GM08714 (cell line): ENCODE results near the gene CHN1.

Source experiments
- H3K4me3 ChIP-seq: fragments of 200-500 bp; sonication (Bioruptor generic); 2 replicates; pipeline ENCODE4 v1.5.1; 2014; ENCODE audit warnings: mild to moderate bottlenecking, low read length, inconsistent platforms
- ZNF274 ChIP-seq: IDR thresholded peaks from 2 replicates; pipeline ENCODE4 v1.6.1; 2012; ENCODE audit warnings: mild to moderate bottlenecking, low read depth, low read length

Gene CHN1

DNA sequence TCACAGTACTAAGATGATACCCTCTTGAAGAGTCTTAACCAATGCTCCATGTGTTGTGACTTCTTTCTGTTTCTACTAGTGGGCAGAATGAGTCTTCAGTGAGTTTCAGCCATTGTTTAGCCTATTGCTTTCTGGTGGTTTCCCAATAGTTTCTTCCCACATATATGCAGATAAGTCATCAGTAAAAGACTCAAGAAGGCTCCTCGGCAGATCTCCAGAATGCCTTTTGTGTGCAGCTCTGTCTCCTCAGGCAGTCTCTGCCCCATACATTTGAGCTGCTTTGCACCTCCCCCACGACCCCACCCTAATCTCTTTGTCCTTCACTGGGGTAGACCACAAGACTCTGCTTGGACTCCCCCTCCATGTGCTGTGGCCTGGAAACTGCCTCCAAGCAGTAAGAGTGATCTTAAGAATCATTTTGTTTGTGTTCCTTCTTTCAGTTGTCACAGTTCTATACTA, 169.4 kb downstream of the CHN1 start:
- no peak for TF ChIP-seq ZNF274
- H3K4me3 ChIP-seq, result no peak overlapping the region

DNA sequence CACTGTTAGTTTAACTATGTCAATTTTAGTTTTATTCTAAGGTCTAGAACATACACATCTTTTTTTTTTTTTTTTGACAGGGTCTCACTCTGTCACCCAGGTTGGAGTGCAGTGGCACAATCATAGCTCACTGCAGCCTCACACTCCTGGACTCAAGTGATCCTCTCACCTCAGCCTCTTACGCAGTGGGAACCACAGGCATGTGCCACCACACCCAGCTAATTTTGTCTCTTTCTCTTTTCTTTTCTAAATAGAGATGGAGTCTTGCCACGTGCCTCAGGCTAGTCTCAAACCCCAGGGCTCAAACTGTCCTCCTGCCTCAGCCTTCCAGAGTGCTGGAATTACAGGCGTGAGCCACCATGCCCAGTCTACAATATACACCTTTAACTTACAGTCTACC, 171.4 kb downstream of the CHN1 start:
- no peak overlapping the region for H3K4me3 ChIP-seq
- TF ChIP-seq ZNF274, result no peak

DNA sequence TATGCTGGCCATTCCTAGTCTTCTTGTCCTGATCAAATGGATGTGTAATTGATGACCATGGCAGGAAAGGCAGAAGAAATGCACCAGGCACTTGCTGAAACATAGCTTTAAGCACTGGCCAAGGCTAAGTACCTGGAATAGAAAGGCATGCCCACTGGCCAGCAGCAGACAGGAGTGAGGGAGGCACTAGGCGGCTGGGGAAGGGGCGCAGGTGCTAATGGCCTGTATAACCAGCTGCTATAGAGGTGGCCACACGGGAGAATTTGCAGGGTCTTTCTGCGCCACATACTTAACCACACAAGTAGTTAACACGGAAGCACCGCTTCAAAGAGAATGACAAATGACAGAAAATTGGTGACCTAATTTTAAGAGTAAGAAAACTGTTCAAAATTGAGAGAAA, 174.6 kb downstream of the CHN1 start:
- TF ChIP-seq ZNF274, result no peak
- H3K4me3 ChIP-seq, result no peak overlapping the region

DNA sequence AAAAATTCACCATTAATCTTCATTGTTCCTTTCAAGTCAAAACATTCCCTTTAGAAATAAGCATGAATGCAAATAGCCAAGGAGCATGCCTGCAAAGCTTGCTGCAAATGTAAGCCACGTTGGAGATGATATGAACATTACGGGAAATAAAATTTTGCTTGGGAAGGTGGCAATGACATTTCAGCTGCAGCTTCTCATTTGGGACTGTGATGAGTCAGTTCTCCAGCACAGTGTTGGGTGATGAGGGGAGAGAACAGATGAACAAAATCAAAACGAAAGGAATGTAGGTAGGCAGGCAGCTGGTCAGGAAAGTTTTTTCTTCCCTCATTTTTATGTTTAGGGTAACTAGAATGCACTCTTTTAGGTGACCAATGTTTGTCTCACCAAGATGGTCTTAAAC, 175.6 kb downstream of the CHN1 start:
- H3K4me3 ChIP-seq, result no peak overlapping the region
- TF ChIP-seq ZNF274, result no peak

DNA sequence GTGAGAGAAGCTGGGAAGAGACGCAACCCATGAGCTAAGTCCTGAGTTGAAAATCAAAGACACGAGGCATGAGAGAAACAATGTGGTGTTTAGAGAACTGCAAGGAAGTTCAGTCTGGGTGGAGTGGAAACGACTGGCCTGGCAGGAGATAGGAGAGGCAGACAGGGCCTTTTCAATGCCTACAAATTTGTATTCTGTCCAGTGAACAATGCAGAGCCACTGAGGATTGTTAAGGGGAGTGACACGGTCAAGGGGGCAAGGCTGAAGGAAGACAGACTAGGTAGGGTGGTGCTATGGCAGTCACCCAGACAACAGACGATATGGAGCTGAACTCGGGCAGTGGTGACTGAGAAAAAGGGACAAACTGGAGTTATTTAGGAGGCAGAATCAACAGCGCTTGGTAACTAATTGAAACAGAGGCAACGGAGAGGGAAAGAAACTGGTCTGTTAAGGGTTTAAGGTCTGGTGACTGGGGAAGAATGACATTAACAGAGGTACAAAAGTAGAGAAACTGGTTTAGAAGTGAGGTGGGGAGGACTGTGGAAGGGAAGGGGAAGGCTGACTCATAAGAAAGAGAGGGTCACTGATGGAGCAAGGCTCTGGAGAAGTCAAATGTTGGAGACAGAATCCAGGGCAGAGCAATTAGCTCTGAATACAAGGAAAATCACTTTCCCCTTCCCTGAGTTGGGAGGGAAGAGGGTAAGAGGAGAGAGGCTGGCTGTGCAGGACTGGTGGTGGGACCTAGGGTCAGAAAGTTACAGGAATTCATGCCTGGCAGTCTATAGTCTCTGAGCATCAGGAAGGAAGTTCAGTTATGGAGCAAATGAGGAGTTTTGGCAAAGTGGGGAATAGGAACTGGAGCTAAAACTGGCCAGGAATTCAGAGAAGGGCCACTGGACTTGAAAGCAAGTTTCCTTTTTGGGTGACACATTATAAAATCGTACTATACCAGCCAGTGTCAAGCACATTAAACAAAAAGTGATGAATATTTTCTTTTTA, 177.5 kb downstream of the CHN1 start:
- TF ChIP-seq ZNF274, result no peak
- no peak overlapping the region for H3K4me3 ChIP-seq

DNA sequence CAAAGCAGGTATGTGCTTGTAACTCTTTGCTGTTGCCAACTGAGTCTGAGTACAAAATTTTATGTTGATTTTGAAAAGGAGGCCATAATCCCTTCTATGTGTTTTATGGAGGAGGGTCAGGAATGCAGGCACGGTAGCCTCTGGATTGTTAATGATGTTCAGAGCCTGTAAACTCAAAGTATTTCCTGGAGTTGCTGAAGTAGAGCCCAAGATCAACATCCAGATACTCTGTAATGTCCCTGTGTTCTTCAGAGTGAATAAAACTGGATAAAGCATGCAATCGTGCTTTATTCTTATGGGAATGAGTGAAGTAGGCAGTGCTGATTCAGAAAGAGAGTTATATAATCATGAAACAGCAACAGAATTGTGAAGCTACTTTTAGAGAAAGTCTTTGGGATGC, 179.1 kb downstream of the CHN1 start:
- no peak overlapping the region for H3K4me3 ChIP-seq
- TF ChIP-seq ZNF274, result no peak

DNA sequence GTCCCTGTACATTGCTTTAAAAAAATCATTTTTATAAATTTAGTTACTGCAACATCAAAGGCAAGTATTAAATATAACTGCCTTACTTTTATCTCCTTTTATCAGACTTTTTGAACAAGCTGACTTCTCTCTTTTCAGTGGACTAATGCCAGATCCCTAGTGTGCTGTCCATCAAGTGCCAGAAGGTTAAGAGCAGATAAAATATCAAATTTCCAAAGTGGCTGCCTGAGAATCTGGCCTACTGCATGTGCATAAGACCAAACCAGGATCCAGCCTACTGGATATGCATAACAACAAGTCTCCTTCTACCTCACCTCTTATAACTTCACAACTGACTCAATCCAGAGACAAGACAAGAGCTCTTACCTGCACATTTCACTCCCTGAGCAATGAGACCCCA, 181.1 kb downstream of the CHN1 start:
- H3K4me3 ChIP-seq, result no peak overlapping the region
- TF ChIP-seq ZNF274, result no peak

DNA sequence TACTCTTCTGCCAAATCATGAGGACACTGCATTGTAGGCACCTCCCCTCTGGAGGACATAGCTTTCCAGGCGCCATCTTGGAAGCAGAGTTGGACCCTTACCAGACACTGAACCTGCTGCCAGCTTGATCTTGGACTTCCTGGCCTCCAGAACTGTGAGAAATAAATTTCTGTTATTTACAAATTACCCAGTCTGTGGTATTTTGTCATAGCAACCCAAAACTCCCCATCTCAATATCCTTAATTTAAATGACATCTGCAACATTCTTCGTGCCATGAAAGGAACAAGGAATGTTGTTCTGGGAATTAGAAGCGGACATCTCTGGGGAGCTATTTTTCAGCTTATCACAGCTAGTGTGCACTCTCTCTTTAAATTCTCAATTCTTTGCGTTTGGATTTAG, 183.6 kb downstream of the CHN1 start:
- no peak for TF ChIP-seq ZNF274
- H3K4me3 ChIP-seq, result no peak overlapping the region

DNA sequence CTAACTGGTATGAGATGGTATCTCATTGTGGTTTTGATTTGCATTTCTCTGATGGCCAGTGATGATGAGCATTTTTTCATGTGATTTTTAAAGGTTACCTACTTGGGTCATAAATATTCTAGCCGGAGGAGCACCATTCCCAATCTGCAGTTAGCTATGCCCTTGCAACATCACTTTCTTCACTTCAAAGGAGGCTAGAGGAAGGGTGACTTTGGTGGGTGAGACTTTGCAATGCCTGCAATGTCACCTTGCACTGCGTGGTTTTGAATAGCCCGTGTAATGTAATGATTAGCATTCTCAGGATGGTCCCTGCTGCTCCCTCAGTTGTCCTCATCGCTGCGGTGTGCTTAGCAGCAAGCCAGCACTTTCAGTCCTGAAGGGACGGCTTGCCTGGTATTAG, 184.8 kb downstream of the CHN1 start:
- no peak for TF ChIP-seq ZNF274
- H3K4me3 ChIP-seq, result no peak overlapping the region

DNA sequence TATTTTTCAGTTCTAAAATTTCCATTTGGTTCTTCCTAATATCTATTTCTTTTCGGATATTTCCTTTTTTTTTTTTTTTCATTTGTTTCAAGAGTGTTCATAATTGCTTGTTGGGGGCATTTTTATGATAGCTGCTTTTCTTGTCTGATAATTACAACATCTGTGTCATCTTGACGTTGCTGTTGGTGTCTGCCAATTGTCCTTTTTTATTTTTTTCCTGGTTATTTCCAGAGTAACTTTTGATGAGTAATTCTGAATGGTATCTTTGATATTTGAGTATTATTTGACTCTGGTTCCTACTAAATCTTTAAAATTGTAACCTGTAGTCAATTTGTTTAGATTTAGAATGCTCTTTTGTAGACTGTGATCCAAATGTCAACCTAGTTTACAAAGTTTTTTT, 189.7 kb downstream of the CHN1 start:
- no peak overlapping the region for H3K4me3 ChIP-seq
- no peak for TF ChIP-seq ZNF274

DNA sequence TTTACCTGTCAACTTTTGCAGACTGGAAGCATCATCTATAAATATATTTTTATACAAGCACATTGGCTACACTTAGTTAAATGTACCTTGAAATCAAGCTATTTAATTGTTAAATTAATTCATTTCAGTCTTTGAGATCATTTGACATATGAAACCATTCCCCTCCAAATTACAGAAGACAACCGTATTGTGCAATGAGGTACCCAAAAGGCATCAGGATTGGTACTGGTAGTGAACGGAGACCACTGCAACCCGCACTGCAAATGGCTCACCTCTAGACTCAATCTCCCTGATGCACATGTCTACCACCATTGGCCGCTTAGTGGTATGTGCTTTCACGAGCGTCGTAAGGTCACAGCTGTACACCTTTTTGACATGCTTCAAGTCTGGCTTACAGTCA, 193.1 kb downstream of the CHN1 start:
- no peak for TF ChIP-seq ZNF274
- no peak overlapping the region for H3K4me3 ChIP-seq

DNA sequence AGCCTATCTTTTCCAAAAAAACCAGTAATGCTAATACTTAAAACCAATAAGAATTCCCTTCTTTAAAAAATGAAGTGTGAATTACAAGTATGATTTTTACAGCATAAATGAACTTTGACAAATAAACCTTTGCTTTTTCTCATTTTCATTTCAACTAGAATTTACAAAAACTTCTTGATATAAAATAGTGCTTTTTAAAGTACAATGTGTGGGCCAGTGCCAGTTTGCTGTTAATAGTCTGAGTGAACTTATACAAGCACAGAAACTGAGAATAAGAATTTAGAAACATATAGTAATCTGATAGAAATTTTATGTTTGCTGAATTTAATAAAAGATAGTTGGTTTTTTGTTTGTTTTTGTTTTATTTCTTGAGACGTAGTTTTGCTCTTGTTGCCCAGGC, 197.2 kb downstream of the CHN1 start:
- H3K4me3 ChIP-seq, result no peak overlapping the region
- no peak for TF ChIP-seq ZNF274

DNA sequence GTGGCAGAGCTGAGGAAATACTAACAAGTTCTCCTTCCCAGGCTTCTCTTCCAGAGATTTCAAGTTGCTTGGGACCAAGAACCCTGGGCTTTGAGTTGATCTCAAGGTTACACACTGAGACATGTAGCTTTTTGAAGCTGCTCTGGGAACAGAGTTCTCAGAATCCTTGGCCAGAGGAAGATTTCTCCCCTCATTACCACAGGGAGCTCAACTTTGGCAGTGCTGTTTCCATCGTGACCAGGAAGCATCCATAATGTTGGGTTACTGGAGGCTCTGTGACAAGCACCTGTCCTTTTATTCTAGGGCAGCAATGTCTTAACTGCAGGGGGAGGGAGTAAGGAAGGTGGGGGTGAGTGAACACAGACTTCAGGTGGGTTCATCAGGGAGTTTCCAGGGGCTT, 199.4 kb downstream of the CHN1 start:
- no peak overlapping the region for H3K4me3 ChIP-seq
- no peak for TF ChIP-seq ZNF274

DNA sequence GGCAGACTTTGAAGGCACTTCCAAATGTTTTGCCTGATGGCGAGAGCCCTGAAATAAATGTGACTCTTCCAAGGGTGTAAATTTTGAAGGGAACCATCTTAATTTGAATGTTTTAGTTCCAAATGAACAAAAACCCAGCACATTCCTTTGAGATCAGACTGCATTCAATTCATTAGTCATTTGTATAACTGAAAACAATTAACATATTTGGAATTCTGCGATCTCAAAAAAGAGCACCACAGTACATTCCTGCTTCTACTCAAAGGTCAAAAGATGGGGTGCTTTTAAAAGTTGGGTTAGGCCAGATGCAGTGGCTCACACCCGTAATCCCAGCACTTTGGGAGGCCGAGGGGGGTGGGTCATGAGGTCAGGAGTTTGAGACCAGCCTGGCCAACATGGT, 202.7 kb downstream of the CHN1 start:
- no peak overlapping the region for H3K4me3 ChIP-seq
- TF ChIP-seq ZNF274, result no peak

DNA sequence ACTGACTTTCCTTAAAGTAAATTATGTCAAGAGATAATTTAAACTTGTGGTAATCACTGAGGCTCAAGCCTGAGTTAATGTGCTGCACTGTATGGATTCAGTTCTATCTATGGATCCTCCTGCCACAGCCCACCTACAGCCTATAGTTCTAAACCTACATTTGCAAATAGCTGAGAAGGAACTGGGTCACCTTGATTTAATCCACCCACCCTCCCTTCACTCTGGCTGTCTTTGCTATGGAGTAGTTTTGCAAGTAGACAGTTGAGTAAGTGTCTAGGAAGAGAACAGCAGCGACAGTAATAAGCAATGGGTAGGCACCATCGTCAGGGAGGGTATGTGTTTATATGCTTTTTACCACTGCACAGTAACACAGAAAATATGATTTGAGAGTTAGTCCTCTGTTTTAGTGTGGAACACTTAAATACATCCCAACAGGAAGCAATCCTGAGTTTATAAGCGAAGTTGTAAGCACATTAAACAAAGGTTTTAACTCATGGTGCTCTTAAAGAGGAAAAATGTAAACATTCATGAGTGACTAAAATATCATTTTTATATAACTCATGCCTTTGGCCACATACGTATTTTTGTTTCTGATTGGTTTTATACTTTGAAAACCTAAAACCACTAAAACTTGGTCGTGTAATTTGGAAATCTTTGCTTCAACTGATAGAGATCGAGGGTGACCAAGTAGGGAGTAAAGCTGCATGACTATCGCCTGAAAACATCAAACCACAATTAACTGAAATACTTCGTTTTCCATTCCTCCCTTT, 204.6 kb downstream of the CHN1 start:
- no peak overlapping the region for H3K4me3 ChIP-seq
- TF ChIP-seq ZNF274, result no peak

DNA sequence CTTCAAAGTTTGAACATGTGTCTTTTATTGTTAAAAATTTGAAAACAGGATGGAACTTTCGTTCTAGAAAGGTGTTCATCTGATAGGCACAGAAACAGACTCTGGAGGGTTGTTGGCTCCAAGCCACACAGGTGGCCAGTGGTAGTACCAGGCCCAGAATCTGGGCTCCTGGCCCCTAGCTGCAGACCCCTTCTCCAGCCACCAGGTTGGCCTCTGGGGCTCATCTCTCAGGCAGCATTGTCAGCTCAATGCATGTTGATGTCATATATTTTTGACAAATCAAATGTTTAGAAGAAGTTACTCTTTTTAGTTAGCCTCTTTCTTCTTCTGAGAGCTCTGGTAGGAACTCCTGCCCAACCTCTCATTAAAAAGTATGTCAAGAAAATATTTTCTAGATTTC, 206.4 kb downstream of the CHN1 start:
- no peak overlapping the region for H3K4me3 ChIP-seq
- TF ChIP-seq ZNF274, result no peak
